ENCODE data around the gene OST4.
"Not testable (repeated sequence)": the region's sequence is repeated elsewhere in the genome, so short reads cannot be mapped to it uniquely, and the experiment has no call there.

The OST4 gene

DNA sequence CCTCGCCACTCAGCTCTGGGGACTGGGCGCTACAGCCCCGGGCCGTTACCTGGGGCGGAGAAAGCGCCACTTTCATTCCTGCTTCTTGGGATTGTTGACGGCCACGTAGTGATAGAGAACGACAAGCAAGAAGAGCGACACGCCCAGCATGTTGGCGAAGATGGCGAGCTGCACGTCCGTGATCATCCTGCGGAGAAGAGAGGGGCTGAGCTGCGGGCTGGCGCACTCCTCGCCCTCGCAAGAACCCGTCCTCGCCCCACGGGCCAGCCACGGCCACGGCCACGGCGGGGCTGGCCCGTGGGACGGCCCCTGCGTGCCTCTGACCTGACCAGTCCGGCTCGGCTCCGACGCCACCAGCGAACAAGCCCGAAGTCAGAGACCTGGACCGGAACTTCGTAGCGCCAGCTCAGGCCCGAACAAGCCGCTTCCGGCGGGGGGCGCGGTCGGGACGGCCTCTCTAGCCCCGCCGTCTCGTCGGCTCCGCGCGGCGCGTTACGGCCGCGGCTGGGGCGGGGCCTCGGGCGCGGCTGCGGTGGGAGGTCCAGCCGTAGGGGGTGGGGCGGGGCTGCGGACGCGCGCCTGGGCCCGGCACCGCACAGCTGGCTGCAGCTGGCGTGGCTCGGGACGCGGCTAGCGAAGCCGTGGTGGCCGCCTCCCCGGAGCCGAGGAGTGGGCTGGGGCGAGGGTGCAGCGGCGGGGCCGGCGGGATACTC, at the start of gene OST4:
Gene OST4 (minus strand): TSS at position 378 of the 713 bp plus-strand sequence.
- TF ChIP-seq, protein P1, sequence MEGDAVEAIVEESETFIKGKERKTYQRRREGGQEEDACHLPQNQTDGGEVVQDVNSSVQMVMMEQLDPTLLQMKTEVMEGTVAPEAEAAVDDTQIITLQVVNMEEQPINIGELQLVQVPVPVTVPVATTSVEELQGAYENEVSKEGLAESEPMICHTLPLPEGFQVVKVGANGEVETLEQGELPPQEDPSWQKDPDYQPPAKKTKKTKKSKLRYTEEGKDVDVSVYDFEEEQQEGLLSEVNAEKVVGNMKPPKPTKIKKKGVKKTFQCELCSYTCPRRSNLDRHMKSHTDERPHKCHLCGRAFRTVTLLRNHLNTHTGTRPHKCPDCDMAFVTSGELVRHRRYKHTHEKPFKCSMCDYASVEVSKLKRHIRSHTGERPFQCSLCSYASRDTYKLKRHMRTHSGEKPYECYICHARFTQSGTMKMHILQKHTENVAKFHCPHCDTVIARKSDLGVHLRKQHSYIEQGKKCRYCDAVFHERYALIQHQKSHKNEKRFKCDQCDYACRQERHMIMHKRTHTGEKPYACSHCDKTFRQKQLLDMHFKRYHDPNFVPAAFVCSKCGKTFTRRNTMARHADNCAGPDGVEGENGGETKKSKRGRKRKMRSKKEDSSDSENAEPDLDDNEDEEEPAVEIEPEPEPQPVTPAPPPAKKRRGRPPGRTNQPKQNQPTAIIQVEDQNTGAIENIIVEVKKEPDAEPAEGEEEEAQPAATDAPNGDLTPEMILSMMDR (conservative IDR thresholded peaks at IDR 0.05; ENCODE audit: control insufficient read depth, insufficient read depth, low read depth, low read length), result no peak
- peak within 1 kb of the TSS; percentile 99 for H3K4me3 ChIP-seq (ENCODE audit: control insufficient read depth, low read depth, low read length)
- peak; percentile 89 for DNase-seq (ENCODE audit: low read depth)

DNA sequence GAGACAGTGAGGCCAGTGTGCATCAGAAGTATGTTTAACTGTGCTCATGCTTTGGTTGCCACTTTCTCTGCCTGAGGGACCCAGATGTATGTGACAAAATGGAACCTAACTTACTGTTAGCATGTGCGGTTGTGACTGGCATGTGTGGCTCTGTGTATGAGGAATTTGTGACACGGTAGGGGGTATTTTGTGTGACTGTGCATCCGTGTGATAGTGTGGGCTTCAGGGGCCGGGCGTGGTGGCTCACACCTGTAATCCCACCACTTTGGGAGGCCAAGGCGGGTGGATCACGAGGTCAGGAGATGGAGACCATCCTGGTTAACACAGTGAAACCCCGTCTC, 47.8 kb upstream of the OST4 start:
- DNase-seq (ENCODE audit: low read depth), result not testable (repeated sequence)
- H3K4me3 ChIP-seq (ENCODE audit: control insufficient read depth, low read depth, low read length), result peak overlapping the region; percentile 32

DNA sequence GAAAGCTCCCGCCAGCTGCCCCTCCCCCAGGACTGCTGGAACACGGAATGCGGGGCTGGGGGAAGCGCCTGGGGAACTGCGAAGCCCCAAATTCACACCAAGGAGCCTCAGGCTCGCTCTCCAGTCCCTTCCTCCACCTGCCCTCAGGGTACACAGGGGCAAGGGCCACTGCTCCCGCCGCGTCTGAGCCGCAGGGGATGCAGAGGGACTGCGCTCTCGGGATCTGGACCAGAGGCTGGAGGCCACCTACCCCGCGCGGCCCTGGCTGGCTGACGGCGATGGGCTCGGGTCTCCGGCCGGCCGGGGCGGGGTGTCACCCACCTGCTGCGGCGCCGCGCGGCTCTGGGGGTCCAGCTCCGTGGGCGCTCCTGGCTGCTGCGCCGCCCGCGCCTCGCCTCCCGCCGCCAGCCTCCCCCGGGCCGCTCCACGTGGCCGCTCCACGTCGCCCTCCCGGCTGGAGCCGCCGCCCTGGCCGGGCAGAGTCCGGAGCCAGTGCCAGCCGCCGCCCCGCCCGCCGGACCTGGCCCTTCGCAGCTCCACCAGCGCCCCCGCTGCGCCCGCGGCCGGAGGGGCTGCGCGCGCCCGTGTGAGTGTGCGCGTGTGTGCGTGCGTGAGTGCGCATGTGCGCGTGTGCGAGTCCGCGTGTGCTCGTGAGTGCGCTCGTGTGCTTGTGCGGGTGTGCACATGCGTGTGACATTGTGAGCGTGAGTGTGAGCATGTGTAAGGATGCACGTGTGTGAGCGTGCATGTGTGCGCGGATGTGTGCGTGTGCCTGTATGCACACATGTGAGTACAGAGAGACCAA, 47.3 kb upstream of the OST4 start, which contains the start of gene CGREF1:
Gene CGREF1 (minus strand): TSS at position 604 of the 805 bp plus-strand sequence. CDS start 14,762 bp downstream, outside the sequence.
- no peak for DNase-seq (ENCODE audit: low read depth)
- TF ChIP-seq, protein P1 (conservative IDR thresholded peaks at IDR 0.05; ENCODE audit: control insufficient read depth, insufficient read depth, low read depth, low read length), result no peak
- peak within 1 kb of the TSS; percentile 56 for H3K4me3 ChIP-seq (ENCODE audit: control insufficient read depth, low read depth, low read length)

DNA sequence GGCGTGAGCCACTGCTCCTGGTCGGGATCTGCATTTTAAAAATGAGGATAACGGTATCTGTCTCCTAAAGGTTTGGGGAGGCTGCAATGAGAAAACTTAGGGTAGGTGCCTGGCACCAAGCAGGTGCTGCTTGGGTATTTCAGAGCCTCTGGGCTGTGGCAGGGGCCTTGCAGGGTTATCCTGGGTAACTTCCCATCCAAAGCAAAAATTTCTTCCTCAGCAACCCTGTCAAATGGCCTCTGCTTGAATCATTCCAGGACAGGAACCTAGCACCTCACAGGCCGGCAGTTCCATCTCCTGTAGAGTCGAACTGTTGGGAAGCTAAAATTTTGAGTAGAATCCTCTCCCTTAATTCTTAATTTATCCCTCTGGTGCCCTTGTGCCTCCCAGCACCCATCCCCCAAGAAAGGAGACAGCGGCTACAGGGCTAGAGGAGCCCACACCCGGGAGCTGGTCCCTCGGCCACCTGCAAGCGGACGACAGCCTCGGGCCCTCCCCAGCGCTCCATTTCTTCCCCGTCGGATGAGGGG, 46.6 kb upstream of the OST4 start:
- H3K4me3 ChIP-seq (ENCODE audit: control insufficient read depth, low read depth, low read length), result peak overlapping the region; percentile 56
- TF ChIP-seq, protein P1 (conservative IDR thresholded peaks at IDR 0.05; ENCODE audit: control insufficient read depth, insufficient read depth, low read depth, low read length), result no peak
- DNase-seq (ENCODE audit: low read depth), result no peak

DNA sequence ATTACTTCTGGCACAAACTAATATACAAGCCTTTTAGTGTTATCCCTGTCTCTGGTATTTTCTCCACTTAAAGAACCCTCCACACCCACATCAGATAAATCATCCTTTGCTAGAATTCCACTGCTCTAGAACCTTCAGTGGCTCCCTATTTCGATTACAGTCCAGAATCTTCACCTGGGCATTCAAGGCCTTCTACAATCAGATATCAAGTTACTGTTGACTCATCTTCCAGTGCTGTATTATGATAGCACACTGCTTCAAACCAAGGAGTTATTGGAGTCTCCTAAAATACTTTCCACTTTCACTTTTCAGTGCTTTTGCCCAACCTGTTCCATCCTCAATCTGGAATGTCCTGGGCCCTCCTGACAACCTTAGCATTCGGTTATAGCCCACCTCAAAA, 44.1 kb upstream of the OST4 start:
- DNase-seq (ENCODE audit: low read depth), result peak; percentile 17
- no peak overlapping the region for H3K4me3 ChIP-seq (ENCODE audit: control insufficient read depth, low read depth, low read length)
- TF ChIP-seq, protein P1 (conservative IDR thresholded peaks at IDR 0.05; ENCODE audit: control insufficient read depth, insufficient read depth, low read depth, low read length), result no peak

DNA sequence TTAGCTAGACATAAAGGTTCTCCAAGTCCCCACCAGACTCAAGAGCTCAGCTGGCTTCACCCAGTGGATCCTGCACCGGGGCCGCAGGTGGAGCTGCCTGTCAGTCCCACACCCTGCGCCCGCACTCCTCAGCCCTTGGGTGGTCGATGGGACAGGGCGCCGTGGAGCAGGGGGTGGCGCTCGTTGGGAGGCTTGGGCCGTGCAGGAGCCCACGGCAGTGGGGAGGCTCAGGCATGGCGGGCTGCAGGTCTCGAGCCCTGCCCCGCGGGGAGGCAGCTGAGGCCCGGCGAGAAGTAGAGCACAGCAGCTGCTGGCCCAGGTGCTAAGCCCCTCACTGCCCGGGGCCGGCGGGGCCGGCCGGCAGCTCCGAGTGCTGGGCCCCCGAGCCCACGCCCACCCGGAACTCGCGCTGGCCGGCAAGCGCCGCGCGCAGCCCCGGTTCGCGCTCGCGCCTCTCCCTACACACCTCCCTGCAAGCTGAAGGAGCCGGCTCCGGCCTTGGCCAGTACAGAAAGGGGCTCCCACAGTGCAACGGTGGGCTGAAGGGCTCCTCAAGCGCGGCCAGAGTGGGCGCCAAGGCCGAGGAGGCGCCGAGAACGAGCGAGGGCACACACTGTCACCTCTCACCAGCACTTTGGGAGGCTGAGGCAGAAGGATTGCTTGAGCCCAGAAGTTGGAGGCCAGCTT, 40.1 kb upstream of the OST4 start:
- not testable (repeated sequence) for DNase-seq (ENCODE audit: low read depth); H3K4me3 ChIP-seq (ENCODE audit: control insufficient read depth, low read depth, low read length)

DNA sequence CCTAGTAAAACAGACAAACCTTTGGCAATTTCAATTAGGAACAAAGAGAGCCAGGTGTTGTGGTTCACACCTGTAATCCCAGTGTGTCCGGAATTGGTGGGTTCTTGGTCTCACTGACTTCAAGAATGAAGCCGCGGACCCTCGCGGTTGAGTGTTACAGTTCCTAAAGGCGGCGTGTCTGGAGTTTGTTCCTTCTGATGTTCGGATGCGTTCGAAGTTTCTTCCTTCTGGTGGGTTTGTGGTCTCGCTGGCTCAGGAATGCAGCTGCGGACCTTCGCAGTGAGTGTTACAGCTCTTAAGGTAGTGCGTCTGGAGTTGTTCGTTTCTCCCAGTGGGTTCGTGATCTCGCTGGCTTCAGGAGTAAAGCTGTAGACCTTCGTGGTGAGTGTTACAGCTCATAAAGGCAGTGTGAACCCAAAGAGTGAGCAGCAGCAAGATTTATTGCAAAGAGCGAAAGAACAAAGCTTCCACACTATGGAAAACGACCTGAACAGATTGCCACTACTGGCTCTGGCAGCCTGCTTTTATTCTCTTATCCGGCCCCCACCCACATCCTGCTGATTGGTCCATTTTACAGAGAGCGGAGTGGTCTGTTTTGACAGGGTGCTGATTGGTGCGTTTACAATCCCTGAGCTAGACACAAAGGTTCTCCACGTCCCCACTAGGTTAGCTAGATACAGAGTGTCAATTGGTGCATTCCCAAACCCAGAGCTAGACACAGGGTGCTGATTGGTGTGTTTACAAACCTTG, 39.3 kb upstream of the OST4 start:
- not testable (repeated sequence) for DNase-seq (ENCODE audit: low read depth); H3K4me3 ChIP-seq (ENCODE audit: control insufficient read depth, low read depth, low read length)
